ENCODE data around the gene SCGN.

- TF ChIP-seq CTCF (IDR thresholded peaks at IDR 0.05; ENCODE audit: low read depth, low read length): no peak
- no peak for TF ChIP-seq EZH2phosphoT487 (IDR thresholded peaks at IDR 0.05; ENCODE audit: low read depth)
These were observed 16.1 kb upstream of the SCGN start for GRCh38 chr6:25635886-25636317.

All from OCI-LY3 (cell line).